ENCODE data around the gene CRYBG3. TPM values are rescaled to one million over a fixed set of nuclear protein-coding genes. Genes with fewer than 3 reads are reported as not detected.
"Not testable (repeated sequence)": the region's sequence is repeated elsewhere in the genome, so short reads cannot be mapped to it uniquely, and the experiment has no call there.

Gene CRYBG3
- total and polyA plus RNA-seq, 2 donors (not counting 1 experiment from before 2014, with no cell fraction given), result 8.7 to 29.9 TPM

- no peaks in the 10 kb centered on the region for H3K4me1 ChIP-seq (ENCODE audit: control insufficient read depth, extremely low read depth, insufficient read depth, low read length)
- H3K27ac ChIP-seq (ENCODE audit: insufficient read depth, low read length), result no peak overlapping the region
- H3K36me3 ChIP-seq (ENCODE audit: control insufficient read depth, insufficient read depth, low read length), result no peaks in the 10 kb centered on the region
- no peaks in the 10 kb centered on the region for H3K79me2 ChIP-seq (ENCODE audit: control insufficient read depth, insufficient read depth, low read length)
- TF ChIP-seq EZH2 (IDR thresholded peaks at IDR 0.05; ENCODE audit: low read length, missing control alignments), result no peak
- no peak for TF ChIP-seq CTCF (conservative IDR thresholded peaks at IDR 0.05 in 1 of 2, IDR thresholded peaks at IDR 0.05 in 1 of 2; ENCODE audit: low read depth in 1 of 2, low read length in 2 of 2)
- H3K4me2 ChIP-seq (ENCODE audit: extremely low read depth, insufficient read depth, low read length), result no peak overlapping the region
- H2AFZ ChIP-seq (ENCODE audit: low read length), result no peak overlapping the region
- no peak overlapping the region for H3K4me3 ChIP-seq (replicated peaks in 1 of 4; ENCODE audit: control extremely low read depth in 1 of 4, insufficient read depth in 1 of 4, low read depth in 3 of 4, low read length in 4 of 4)
- no peaks in the 10 kb centered on the region for H3K27me3 ChIP-seq (ENCODE audit: control insufficient read depth, insufficient read depth, low read length)
- DNase-seq (ENCODE audit: low read depth in 2 of 2), result no peak
- no peak overlapping the region for H3K9ac ChIP-seq (ENCODE audit: insufficient read depth, low read length)
- H4K20me1 ChIP-seq (ENCODE audit: control insufficient read depth, extremely low read depth, insufficient read depth, low read length), result no peaks in the 10 kb centered on the region
- no peaks in the 10 kb centered on the region for H3K9me3 ChIP-seq (ENCODE audit: control insufficient read depth, insufficient read depth, low read depth, low read length)
Measured at GRCh38 chr3:97831140-97831539, 9.3 kb downstream of the CRYBG3 start.

- H3K36me3 ChIP-seq (ENCODE audit: control insufficient read depth, insufficient read depth, low read length), result not testable (repeated sequence)
Measured at GRCh38 chr3:97833184-97833583, 11.4 kb downstream of the CRYBG3 start.

GRCh38 chr3:97835761-97836160 is 13.9 kb downstream of the CRYBG3 start:
- H3K27ac ChIP-seq (ENCODE audit: insufficient read depth, low read length), result no peak overlapping the region
- no peak overlapping the region for H2AFZ ChIP-seq (ENCODE audit: low read length)
- H3K9ac ChIP-seq (ENCODE audit: insufficient read depth, low read length), result no peak overlapping the region

More at GRCh38 chr3:97833184-97833583, 11.4 kb downstream of the CRYBG3 start:
- H3K79me2 ChIP-seq (ENCODE audit: control insufficient read depth, insufficient read depth, low read length); H3K9ac ChIP-seq (ENCODE audit: insufficient read depth, low read length); H3K9me3 ChIP-seq (ENCODE audit: control insufficient read depth, insufficient read depth, low read depth, low read length); H3K27me3 ChIP-seq (ENCODE audit: control insufficient read depth, insufficient read depth, low read length); H3K4me3 ChIP-seq (replicated peaks in 1 of 4; ENCODE audit: control extremely low read depth in 1 of 4, insufficient read depth in 1 of 4, low read depth in 3 of 4, low read length in 4 of 4); H3K27ac ChIP-seq (ENCODE audit: insufficient read depth, low read length); H2AFZ ChIP-seq (ENCODE audit: low read length); H3K4me2 ChIP-seq (ENCODE audit: extremely low read depth, insufficient read depth, low read length); H4K20me1 ChIP-seq (ENCODE audit: control insufficient read depth, extremely low read depth, insufficient read depth, low read length); DNase-seq (ENCODE audit: low read depth in 2 of 2); H3K4me1 ChIP-seq (ENCODE audit: control insufficient read depth, extremely low read depth, insufficient read depth, low read length): not testable (repeated sequence)

More at GRCh38 chr3:97835761-97836160, 13.9 kb downstream of the CRYBG3 start:
- TF ChIP-seq EZH2 (IDR thresholded peaks at IDR 0.05; ENCODE audit: low read length, missing control alignments), result no peak
- no peak for TF ChIP-seq CTCF (conservative IDR thresholded peaks at IDR 0.05 in 1 of 2, IDR thresholded peaks at IDR 0.05 in 1 of 2; ENCODE audit: low read depth in 1 of 2, low read length in 2 of 2)
- Histone ChIP-seq H3K4me3 (replicated peaks in 1 of 4; ENCODE audit: control extremely low read depth in 1 of 4, insufficient read depth in 1 of 4, low read depth in 3 of 4, low read length in 4 of 4) (no peak overlapping the region), H3K79me2 (ENCODE audit: control insufficient read depth, insufficient read depth, low read length) (no peaks in the 10 kb centered on the region), H3K27me3 (ENCODE audit: control insufficient read depth, insufficient read depth, low read length) (no peaks in the 10 kb centered on the region), H3K4me1 (ENCODE audit: control insufficient read depth, extremely low read depth, insufficient read depth, low read length) (no peaks in the 10 kb centered on the region), H3K4me2 (ENCODE audit: extremely low read depth, insufficient read depth, low read length) (no peak overlapping the region), H3K36me3 (ENCODE audit: control insufficient read depth, insufficient read depth, low read length) (no peaks in the 10 kb centered on the region), H4K20me1 (ENCODE audit: control insufficient read depth, extremely low read depth, insufficient read depth, low read length) (no peaks in the 10 kb centered on the region), H3K9me3 (ENCODE audit: control insufficient read depth, insufficient read depth, low read depth, low read length) (no peaks in the 10 kb centered on the region)
- DNase-seq (ENCODE audit: low read depth in 2 of 2), result peak in 1 of 2 donors; percentile 82

All from fibroblast of lung (primary cell).